Anterior cingulate cortex (tissue), 58 donors: ENCODE data around the gene ATP9B.
"Not testable (repeated sequence)": the region's sequence is repeated elsewhere in the genome, so short reads cannot be mapped to it uniquely, and the experiment has no call there.

Source experiments
- DNase-seq, 58 donors: peaks; one replicate each; lab custom pipeline; 2025; lab: John Stamatoyannopoulos, UW

The ATP9B gene

DNA sequence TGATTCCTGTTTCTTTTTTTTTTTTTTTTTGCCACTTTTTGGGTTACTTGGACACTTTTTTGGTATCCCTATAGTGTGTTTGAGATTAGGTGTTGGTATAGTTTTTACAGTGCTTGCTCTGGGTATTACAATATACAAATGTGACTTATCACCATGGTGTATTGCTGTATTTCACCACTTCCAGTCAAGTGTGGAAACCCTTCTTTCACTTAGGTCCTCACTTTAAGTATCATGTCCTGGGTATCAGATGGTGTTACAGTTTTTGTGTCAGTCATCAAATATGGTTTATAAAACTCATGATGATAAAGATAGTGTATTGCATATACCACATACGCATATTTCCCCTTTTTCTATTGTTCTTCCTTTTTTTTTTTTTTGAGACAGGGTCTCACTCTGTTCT lies 1.8 kb downstream of the ATP9B start:
- DNase-seq = no peak

DNA sequence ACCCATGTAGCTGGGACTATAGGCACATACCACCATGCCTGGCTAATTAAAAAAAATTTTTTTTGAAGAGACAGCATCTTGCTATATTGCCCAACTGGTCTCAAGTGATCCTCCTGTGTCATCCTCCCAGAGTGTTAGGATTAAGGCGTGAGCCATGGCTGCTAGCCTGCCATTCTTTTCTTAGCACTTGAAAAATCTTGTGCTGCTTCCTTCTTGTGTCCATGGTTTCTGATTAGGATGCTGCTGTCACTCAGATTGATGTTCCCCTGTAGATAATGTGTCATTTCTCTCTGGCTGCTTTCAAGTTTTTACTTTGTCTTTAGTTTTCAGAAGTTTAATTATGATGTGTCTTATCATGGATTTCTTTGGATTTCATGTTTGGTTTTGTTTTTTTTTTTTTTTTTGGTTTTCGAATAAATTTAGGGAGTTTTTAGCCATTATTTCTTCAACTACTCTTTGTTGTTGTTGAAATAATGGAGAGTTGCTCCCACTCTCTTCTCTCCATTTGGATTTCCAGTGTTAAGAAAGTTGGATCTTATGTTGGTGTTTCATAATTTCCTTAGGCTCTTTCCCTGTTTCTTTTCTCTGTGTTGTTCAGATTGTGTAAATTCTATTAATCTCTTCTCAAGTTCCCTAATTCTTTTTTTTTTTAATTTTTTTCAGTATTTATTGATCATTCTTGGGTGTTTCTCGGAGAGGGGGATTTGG lies 2.5 kb downstream of the ATP9B start:
- DNase-seq = no peak

- not testable (repeated sequence) for DNase-seq
Observed at GRCh38 chr18:79072655-79073054, 3.5 kb downstream of the ATP9B start.

DNA sequence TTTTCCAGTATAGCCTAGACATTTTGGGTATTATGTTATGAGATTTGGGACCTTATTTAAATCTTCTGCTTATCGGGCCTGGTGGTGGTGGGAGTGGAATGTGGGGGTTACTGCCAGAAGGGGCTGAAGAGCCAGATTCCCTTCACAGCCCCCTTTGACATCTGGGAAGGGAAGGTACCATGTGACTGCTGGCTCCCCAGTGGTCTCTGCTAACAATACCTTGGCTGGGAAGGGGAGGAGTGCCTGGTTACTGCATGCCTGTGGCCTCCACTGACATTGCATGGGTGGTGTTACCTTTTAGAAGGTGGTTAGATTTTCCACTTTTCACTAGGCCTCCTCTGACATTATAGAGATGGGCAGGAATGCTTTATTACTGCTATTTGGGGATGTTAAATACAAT lies 8.0 kb downstream of the ATP9B start:
- no peak for DNase-seq

GRCh38 chr18:79078791-79079190 lies 9.6 kb downstream of the ATP9B start:
- not testable (repeated sequence) for DNase-seq

GRCh38 chr18:79092874-79093273 lies 23.7 kb downstream of the ATP9B start:
- no peak for DNase-seq

GRCh38 chr18:79093986-79094385 lies 24.8 kb downstream of the ATP9B start:
- DNase-seq = no peak

- DNase-seq = no peak
Observed at GRCh38 chr18:79095216-79095615, 26.0 kb downstream of the ATP9B start.

DNA sequence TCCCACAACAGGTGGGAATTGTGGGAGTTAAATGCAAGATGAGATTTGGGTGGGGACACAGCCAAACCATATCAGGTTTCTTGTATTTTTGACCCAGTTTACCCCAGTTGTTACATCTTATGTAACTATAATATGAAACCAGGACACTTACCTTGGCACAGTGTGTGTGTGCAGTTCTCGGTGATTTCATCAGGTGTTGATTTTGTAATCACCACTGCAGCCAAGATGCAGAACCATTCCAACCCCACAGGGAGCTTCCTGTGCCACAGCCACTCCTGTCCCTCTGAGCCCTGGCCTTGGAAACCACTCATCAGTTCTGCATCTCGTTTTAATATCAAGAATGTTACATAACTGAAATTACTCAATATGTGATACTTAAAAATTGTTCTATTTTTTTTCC lies 31.8 kb downstream of the ATP9B start:
- DNase-seq = no peak

GRCh38 chr18:79102886-79103285 lies 33.7 kb downstream of the ATP9B start:
- DNase-seq = no peak

- no peak for DNase-seq
Observed at GRCh38 chr18:79104137-79104536, 34.9 kb downstream of the ATP9B start.

DNA sequence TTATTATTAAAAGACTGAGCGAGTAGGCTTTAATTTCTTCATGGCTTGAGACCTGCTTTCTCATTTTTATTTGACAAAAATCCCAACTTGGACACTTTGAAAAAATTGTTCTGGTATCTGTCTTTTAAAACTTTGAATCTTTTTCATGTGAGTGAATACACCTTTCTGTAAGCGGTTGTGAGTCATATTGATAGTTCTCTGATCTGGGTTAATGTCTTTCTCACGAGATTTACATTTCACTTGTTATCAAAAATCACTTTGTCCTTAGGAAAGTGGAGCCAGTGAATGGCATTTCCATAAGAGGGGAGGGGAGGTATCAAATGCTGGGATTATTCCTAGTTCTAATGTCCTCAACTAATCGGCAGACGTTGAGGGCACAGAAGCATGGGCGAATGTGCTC lies 36.3 kb downstream of the ATP9B start:
- DNase-seq = no peak

GRCh38 chr18:79106084-79106483 lies 36.9 kb downstream of the ATP9B start:
- DNase-seq = no peak

- no peak for DNase-seq
Observed at GRCh38 chr18:79107886-79108285, 38.7 kb downstream of the ATP9B start.

DNA sequence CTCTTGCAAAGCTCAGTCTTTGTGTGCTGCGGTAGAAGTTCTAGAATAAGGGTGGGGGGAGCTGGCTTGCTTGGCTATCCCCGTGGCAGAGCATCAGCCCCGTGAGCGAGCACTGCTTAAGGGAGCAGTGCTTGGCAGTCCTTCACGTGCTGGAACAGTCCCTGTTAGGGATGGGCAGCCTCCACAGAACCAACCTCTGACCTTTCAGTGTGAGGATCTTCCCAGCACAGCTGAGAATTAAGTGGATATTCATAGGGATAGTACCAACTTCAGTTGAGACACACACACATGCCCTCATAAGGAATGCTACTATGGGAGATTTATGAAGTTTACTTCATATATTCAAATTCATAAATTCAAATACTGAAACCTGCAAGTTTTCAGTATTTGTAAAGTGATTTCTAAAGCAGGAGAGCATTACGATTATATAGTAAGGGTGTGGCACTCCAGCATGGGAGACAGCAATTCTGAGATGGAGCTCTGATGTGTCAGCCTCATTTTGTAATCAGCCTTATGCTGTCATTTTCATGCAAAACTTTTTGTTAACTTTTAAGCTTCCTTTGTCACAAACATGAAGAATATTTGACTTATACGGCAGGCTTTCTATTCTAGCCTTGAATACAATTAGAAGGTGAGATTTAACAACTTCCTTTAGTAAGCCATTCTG lies 39.5 kb downstream of the ATP9B start:
- DNase-seq = peak in 2 of 58 donors; percentile 1 to 15

GRCh38 chr18:79111483-79111882 lies 42.3 kb downstream of the ATP9B start:
- no peak for DNase-seq

DNA sequence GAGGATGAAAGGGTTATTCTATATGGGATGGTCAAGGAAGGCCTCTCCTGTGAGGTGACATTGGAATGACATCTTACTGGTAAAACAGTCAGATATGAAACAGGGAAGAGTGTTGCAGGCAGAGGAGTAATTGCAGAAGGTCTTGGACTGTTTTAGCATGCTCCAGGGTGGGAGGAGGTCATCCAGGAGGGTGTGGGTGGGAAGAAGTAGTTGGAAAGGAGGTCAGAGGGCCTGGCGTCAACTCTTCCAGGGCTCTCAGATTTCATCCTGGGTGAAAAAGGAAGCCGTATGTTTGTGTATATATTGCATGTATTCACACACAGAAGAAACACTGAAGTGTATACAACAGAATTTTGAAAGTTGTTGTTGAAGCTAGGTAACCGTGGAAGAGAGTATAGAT lies 48.2 kb downstream of the ATP9B start:
- no peak for DNase-seq

GRCh38 chr18:79117788-79118187 lies 48.6 kb downstream of the ATP9B start:
- DNase-seq = no peak

DNA sequence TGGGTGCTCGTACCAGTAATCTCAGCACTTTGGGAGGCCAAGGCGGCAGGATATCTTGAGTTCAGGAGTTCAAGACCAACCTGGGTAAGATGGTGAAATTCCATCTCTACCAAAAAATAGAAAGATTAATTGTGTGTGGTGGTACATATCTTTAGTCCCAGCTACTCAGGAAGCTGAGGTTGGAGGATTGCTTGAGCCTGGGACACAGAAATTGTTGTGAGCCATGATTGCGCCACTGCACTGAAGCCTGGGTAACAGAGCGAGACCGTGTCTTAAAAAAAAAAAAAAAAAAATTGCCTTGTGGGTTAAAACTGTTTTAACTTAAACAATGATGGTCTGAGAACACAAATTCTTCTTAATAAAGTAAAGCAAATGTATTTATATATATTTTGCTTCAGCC lies 49.6 kb downstream of the ATP9B start:
- DNase-seq = no peak

GRCh38 chr18:79121746-79122474 lies 52.7 kb downstream of the ATP9B start:
- no peak for DNase-seq

DNA sequence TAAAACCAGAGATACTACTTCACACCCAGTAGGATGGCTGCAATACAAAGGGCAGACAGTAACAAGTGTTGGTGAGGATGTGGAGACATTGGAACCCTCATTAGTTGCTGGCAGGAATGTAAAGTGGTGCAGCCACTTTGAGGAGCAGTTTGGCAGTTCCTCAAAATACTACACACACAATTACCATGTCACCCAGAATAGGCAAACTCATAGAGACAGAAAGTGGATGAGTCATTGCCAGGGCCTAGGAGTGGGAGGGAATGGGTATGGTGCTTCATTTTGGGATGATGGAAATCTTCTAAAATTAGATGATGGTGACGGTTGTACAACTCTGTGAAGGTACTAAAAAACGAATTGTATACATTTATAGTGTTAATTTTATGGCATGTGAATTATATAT lies 54.8 kb downstream of the ATP9B start:
- no peak for DNase-seq

- no peak for DNase-seq
Observed at GRCh38 chr18:79129120-79129519, 59.9 kb downstream of the ATP9B start.
